GM13977 (cell line): ENCODE data around the gene DQX1.

Source experiments
- DNase-seq: peaks from one replicate; pipeline ENCODE4 v3.0.0; 2012; ENCODE audit warnings: low spot score
- CTCF ChIP-seq: IDR thresholded peaks from 2 replicates; pipeline ENCODE4 v1.5.1; 2012; ENCODE audit warnings: mild to moderate bottlenecking, control low read depth; ENCODE audit not compliant: insufficient read depth; ENCODE audit errors: extremely low read depth, missing control alignments
- in situ Hi-C: fragments of 300-500 bp; cut with MboI; formaldehyde crosslinking; loops from one replicate; pipeline ENCODE4 v1.12.0; 2022; ENCODE audit warnings: low sequenced_read_pairs, low pct_unique_long_range_greater_than_20kb, mixed read lengths, inconsistent platforms; ENCODE audit not compliant: unreplicated experiment

Gene DQX1

DNA sequence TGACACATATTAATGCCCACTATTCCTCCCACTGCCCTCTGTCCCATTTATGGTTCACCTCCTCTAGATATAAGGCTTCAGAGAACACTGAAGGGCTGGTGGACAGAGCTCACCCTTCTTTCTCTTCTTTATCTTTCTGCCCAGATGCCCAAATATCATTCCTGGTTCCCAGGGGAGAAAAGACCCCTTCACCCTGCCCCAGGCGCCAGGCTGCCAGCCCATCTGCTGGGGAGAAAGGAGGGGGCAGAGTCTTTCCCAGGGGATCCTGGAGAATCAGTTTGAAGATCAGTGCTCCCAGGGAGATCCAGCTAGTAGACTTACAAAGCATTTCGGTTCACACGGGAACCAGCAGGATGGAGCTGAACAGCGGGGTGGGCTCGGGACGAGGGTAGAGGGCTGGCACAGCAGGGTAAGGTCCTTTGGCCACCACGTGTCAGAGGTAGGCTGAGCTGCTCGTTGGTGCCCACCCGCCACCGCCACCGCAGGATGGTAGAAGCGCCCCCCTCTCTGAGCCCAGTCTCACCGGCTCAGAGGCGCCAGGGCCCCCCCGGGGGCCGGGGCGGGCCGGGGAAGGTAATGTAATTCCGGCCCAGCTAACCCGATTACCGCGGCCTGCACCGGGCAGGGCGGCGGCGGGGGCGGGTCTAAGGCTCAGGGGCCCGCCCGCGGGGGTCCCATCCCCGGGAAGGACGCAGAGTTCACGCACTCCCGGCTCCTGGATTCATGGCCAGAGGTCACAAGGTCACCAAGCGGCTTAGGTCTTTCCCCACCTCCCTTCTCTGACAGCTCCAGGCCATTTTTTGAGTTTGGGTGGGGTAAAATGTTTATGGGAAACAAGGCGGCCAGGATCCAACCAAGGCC lies 13.1 kb downstream of the DQX1 start:
- no peak for TF ChIP-seq CTCF
- in situ Hi-C loops, result no loop called here
- DNase-seq, result no peak

DNA sequence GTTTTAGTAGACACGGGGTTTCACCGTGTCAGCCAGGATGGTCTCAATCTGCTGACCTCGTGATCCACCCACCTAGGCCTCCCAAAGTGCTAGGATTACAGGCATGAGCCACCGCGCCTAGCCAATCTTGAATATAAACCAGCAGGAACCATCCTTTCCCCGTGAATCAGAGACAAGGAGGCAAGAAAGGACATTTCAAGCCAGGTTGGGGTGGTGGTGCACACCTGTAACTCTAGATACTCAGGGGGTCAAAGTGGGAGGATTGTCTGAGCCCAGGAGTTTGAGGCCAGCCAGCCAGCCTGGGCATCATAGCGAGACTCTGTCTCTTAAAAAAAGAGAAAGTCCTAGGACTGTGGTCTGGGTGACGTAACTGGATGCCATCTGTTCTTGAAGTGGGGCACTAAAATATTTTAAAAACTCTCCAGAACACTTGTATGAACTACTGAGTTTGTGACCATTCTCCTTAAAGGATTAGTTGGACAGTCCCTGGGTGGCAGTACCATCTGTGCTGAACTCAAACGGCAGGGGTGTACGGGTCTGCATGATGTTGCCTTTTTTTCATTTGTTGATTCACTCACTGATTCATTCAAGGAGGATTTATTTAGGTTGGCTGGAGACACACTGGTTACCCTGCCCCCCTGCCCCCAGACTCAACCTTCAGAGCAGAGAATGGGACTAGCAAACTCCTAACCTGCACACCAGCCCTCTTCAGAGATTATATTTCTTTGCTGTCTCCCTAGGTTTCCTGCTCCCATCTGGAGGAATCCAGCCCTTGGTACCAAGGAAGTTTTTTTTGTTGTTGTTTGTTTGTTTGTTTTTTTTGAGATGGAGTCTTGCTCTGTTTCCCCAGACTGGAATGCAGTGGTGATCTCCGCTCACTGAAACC lies 14.7 kb downstream of the DQX1 start:
- in situ Hi-C loops, result no loop called here
- no peak for DNase-seq
- no peak for TF ChIP-seq CTCF

DNA sequence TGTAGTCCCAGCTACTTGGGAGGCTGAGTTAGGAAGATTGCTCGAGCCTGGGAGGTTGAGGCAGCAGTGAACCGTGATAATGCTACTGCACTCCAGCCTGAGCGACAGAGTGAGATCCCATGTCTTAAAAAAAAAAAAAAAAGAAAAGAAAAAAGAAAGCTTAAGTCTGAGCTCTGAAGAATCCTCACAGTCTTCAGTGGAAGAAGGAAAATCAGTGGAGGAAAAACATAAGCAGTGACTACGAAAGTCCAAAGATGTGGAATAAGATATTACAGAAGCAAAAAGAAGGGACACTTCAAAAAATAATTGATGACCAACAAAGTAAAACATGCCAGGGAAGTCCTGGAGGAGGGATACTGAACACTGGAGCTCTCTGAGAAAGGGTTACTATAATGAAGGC lies 15.8 kb downstream of the DQX1 start:
- DNase-seq, result no peak
- no peak for TF ChIP-seq CTCF
- in situ Hi-C loops, result no loop called here

DNA sequence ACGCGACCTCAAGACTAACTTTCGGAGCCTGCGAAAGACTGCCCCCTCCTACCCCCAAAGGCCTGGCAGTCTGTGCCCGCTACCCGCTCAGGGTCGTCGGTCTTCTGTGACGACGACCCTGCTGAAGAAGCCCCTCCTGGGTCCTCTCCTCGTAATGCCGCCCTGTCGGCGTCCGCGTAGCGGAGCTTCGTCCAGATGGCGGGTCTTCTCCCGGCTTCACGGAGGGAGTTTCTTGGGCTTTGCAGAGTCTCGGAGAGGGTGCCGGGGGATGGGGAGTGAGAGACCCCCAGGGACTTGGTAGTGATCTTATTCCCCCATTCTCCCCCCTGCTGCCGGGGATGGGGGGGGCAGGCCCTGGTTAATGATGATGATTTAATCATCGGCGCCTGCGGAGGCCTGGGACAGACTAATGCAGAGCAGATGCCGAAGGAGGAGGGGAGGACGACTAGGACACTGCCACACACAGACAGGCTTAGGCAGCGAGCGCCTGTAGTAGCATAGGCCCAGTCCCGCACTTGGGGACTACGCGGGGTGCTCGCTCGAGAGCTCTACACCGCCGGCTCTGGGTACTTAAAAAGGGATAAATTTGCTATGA lies 18.0 kb downstream of the DQX1 start:
- in situ Hi-C loops, result no loop called here
- no peak for TF ChIP-seq CTCF
- DNase-seq, result peak; percentile 58

DNA sequence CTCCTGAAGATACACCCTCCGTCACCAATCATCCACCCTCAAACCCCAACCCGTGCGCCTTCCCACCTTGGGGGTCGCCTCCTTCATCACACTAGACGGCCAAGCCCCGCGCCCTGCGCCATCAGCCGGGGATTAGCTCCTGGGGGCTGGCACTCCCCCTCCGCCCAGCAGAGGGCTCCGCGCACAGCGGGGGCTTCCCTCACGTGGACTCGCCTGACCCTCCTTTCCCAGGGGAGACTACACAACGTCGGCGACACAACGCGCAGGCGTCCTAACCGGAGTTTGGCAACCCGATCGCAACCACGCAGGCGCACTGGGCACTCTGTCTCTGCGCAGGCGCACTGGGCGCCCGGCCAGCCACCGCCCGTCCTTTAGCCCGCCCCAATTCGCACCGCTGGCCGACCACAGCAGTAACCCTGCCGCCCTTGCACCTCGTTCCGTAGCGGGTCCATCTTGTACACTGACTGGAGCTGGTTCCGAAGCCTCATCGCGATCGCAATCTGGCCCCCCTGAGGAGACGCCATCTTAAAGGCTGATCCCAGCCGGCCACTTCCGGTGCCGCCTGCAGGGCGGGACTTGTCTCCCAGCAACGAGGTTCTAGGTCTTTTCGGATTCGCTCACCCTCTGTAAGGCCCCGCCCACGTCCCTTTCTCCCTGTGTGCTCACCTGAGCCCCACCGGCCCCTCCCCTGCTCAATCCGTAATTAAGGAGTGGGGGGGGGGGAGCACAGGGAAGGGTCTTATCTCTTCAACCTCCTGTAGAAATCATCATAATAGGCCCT lies 18.7 kb downstream of the DQX1 start, which contains the start of gene PCGF1:
TSS of gene PCGF1 (minus strand) at position 551 of the 781 bp plus-strand sequence. CDS start at position 524, 27 bp downstream.
- peak; percentile 97 for DNase-seq
- TF ChIP-seq CTCF, result peak; percentile 68
- in situ Hi-C loops, result no loop called here
